ENCODE data around the gene FBXO46.

DNA sequence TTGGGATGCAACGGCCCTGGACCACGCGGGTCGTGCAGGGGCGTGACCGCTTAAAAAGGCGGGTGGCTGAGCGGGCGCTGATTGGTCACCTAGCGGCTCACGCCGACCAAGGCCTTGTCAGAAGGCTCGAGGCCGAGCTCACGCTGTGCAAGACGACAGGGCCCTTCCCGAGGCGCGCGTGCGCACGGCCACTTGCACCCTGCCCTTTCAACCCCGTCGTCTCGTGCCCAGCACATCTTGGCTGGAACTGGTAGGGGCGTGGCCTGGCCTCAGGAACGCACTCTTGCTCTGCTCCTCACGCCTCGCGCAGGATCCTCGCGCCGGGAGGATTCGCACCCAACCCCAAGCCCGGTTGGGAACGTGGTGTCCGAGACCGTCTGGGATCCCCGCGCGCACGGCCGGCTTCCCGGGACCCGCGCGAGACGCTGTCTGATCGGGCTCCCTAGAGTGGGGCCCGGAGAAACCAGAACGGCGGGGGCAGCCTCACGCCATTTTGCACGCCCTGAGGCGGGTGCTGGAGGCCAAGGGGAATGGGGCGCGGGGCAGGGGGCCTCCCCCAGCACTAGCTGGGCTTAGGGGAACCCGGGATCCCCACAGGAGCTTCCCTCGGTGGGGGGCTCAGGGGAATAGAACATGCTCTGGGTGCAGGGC is 2.6 kb upstream of the FBXO46 start, which contains the start of gene MEIOSIN:
- TF ChIP-seq TAF1 (IDR thresholded peaks at IDR 0.05; ENCODE audit: borderline replicate concordance, insufficient read depth, low read length), result no peak
- no peak for TF ChIP-seq POLR2AphosphoS5 (IDR thresholded peaks at IDR 0.05; ENCODE audit: low read depth, low read length)
- no peak for TF ChIP-seq SIN3A (IDR thresholded peaks at IDR 0.05; ENCODE audit: borderline replicate concordance, insufficient read depth, low read length)
- TF ChIP-seq, protein P1, sequence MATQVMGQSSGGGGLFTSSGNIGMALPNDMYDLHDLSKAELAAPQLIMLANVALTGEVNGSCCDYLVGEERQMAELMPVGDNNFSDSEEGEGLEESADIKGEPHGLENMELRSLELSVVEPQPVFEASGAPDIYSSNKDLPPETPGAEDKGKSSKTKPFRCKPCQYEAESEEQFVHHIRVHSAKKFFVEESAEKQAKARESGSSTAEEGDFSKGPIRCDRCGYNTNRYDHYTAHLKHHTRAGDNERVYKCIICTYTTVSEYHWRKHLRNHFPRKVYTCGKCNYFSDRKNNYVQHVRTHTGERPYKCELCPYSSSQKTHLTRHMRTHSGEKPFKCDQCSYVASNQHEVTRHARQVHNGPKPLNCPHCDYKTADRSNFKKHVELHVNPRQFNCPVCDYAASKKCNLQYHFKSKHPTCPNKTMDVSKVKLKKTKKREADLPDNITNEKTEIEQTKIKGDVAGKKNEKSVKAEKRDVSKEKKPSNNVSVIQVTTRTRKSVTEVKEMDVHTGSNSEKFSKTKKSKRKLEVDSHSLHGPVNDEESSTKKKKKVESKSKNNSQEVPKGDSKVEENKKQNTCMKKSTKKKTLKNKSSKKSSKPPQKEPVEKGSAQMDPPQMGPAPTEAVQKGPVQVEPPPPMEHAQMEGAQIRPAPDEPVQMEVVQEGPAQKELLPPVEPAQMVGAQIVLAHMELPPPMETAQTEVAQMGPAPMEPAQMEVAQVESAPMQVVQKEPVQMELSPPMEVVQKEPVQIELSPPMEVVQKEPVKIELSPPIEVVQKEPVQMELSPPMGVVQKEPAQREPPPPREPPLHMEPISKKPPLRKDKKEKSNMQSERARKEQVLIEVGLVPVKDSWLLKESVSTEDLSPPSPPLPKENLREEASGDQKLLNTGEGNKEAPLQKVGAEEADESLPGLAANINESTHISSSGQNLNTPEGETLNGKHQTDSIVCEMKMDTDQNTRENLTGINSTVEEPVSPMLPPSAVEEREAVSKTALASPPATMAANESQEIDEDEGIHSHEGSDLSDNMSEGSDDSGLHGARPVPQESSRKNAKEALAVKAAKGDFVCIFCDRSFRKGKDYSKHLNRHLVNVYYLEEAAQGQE (IDR thresholded peaks at IDR 0.05; ENCODE audit: insufficient read depth in 1 of 2, low read depth in 2 of 2, low read length in 2 of 2), result no peak
